ENCODE measurements around the gene EBF4.
A peak's percentile ranks its signal among the peaks of the same experiment; 100 is the strongest.

Gene EBF4

GRCh38 chr20:2756056-2756611, 63.6 kb downstream of the EBF4 start:
- Histone ChIP-seq H3K27me3 (ENCODE audit: low read depth, low read length) (peaks cover 41% of the 10 kb centered on the region), H4K20me1 (ENCODE audit: insufficient read depth, low read length) (no peaks in the 10 kb centered on the region), H3K9ac (ENCODE audit: low read length) (no peak overlapping the region), H2AFZ (ENCODE audit: low read depth, low read length) (no peak overlapping the region), H3K4me2 (ENCODE audit: low read length) (no peak overlapping the region), H3K9me3 (ENCODE audit: insufficient read depth, low read length) (no peaks in the 10 kb centered on the region), H3K4me1 (ENCODE audit: low read length) (peaks cover 15% of the 10 kb centered on the region), H3K36me3 (replicated peaks; ENCODE audit: low read depth, low read length) (no peaks in the 10 kb centered on the region), H3K79me2 (ENCODE audit: low read length) (no peaks in the 10 kb centered on the region), H3K27ac (ENCODE audit: low read length) (no peak overlapping the region), H3K4me3 (ENCODE audit: low read length) (no peak overlapping the region)
- TF ChIP-seq EZH2phosphoT487 (IDR thresholded peaks at IDR 0.05; ENCODE audit: low read depth) (no peak), CTCF (IDR thresholded peaks at IDR 0.05; ENCODE audit: low read depth, low read length) (peak; percentile 81)

DNA sequence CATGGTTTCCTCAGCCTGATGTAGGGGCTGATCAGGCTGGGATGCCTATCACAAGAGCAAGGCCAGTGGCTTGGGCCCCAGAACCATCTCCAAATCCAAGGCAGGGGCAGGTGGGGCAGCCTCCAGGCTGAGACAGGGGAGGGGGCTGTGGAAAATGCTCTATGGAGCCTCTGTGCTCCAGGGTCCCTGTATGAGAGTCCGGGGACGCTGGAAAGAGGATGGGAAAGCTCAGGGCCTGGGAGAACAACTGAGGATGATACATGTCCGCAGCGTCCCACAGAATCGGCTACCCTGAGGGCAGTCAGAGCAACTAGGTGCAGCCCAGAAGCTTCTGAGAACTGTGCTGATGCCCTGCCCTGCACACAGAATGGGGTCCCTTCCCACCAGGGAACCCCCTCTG, 64.4 kb downstream of the EBF4 start:
- Histone ChIP-seq H3K4me1 (ENCODE audit: low read length) (peaks cover 15% of the 10 kb centered on the region), H3K36me3 (replicated peaks; ENCODE audit: low read depth, low read length) (no peaks in the 10 kb centered on the region), H2AFZ (ENCODE audit: low read depth, low read length) (no peak overlapping the region), H4K20me1 (ENCODE audit: insufficient read depth, low read length) (no peaks in the 10 kb centered on the region), H3K27ac (ENCODE audit: low read length) (no peak overlapping the region), H3K9ac (ENCODE audit: low read length) (no peak overlapping the region), H3K27me3 (ENCODE audit: low read depth, low read length) (peaks cover 38% of the 10 kb centered on the region), H3K4me2 (ENCODE audit: low read length) (no peak overlapping the region), H3K9me3 (ENCODE audit: insufficient read depth, low read length) (no peaks in the 10 kb centered on the region), H3K79me2 (ENCODE audit: low read length) (no peaks in the 10 kb centered on the region), H3K4me3 (ENCODE audit: low read length) (no peak overlapping the region)
- TF ChIP-seq EZH2phosphoT487 (IDR thresholded peaks at IDR 0.05; ENCODE audit: low read depth) (no peak), CTCF (IDR thresholded peaks at IDR 0.05; ENCODE audit: low read depth, low read length) (no peak)

DNA sequence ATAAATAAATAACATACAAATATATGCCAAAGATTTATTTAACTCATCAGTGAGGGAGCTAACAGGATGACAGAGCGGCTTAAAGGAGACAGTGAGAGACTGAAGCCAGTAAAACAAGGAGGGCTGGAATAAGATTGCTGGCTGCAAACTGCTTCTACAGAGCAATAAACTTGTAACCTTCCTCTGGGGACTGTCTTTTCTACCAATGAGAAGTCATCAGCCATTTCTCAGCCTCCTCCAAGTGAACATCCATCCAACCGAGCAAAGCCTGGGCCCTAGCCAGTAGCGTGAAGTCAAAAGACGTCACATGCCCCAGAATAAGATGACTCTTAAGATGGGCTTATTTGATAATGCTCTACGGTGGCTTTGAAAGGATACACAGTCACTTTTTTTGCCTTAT, 65.4 kb downstream of the EBF4 start:
- H4K20me1 ChIP-seq (ENCODE audit: insufficient read depth, low read length) = no peaks in the 10 kb centered on the region
- H3K27ac ChIP-seq (ENCODE audit: low read length) = no peak overlapping the region
- no peak overlapping the region for H2AFZ ChIP-seq (ENCODE audit: low read depth, low read length)
- peaks cover 9% of the 10 kb centered on the region for H3K4me1 ChIP-seq (ENCODE audit: low read length)
- H3K4me3 ChIP-seq (ENCODE audit: low read length) = no peak overlapping the region
- no peak overlapping the region for H3K4me2 ChIP-seq (ENCODE audit: low read length)
- H3K27me3 ChIP-seq (ENCODE audit: low read depth, low read length) = peaks cover 36% of the 10 kb centered on the region
- no peak for TF ChIP-seq EZH2phosphoT487 (IDR thresholded peaks at IDR 0.05; ENCODE audit: low read depth)
- no peak for TF ChIP-seq CTCF (IDR thresholded peaks at IDR 0.05; ENCODE audit: low read depth, low read length)
- H3K9me3 ChIP-seq (ENCODE audit: insufficient read depth, low read length) = no peaks in the 10 kb centered on the region
- no peaks in the 10 kb centered on the region for H3K79me2 ChIP-seq (ENCODE audit: low read length)
- H3K36me3 ChIP-seq (replicated peaks; ENCODE audit: low read depth, low read length) = no peaks in the 10 kb centered on the region
- no peak overlapping the region for H3K9ac ChIP-seq (ENCODE audit: low read length)

DNA sequence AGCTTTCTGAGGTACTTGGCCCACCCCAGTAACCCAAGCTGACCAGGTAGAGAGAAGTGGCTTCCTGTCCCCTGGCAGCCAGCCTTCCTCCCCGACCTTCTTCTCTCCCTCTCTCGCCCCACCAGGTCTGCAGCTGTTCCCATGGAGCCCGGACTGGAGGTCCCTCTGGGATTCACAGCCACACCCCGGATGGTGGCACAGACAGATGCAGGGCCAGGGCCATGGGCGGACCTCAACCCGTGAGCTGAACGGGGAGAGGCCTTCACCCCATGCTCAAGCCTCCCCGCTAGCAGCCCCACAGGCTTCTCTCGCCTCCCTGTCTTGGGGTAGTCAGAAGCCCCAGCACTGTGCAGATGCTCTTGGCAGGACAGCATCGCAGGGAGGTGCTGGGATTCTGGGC, 66.6 kb downstream of the EBF4 start:
- Histone ChIP-seq H3K4me2 (ENCODE audit: low read length) (no peak overlapping the region), H3K9ac (ENCODE audit: low read length) (no peak overlapping the region), H3K27me3 (ENCODE audit: low read depth, low read length) (peaks cover 33% of the 10 kb centered on the region), H3K4me1 (ENCODE audit: low read length) (no peaks in the 10 kb centered on the region), H3K4me3 (ENCODE audit: low read length) (no peak overlapping the region), H2AFZ (ENCODE audit: low read depth, low read length) (no peak overlapping the region), H4K20me1 (ENCODE audit: insufficient read depth, low read length) (no peaks in the 10 kb centered on the region), H3K9me3 (ENCODE audit: insufficient read depth, low read length) (no peaks in the 10 kb centered on the region), H3K27ac (ENCODE audit: low read length) (no peak overlapping the region), H3K36me3 (replicated peaks; ENCODE audit: low read depth, low read length) (no peaks in the 10 kb centered on the region), H3K79me2 (ENCODE audit: low read length) (no peaks in the 10 kb centered on the region)
- no peak for TF ChIP-seq CTCF (IDR thresholded peaks at IDR 0.05; ENCODE audit: low read depth, low read length)
- TF ChIP-seq EZH2phosphoT487 (IDR thresholded peaks at IDR 0.05; ENCODE audit: low read depth) = no peak
